GM12878 (cell line): ENCODE measurements around the gene MALT1. TPM values are rescaled to one million over a fixed set of nuclear protein-coding genes. Genes with fewer than 3 reads are reported as not detected.
"Not testable (repeated sequence)": the region's sequence is repeated elsewhere in the genome, so short reads cannot be mapped to it uniquely, and the experiment has no call there.

Source experiments
- ATAC-seq: fragments of 200-7000 bp; cut with Tn5 transposase; 3 replicates; pipeline ENCODE4 v1.9.1; 2020; ENCODE audit warnings: mild to moderate bottlenecking, moderate library complexity
- BruUV-seq: library from RNA; stranded (reverse); fragments of 400-500 nt; replicated peaks from 2 replicates; lab custom pipeline; 2021; lab: Mats Ljungman, UMichigan
- CTCF ChIA-PET: fragments of 300-600 bp; sonication (Branson Sonifier 250); formaldehyde crosslinking; extraction: SDS; loops from one replicate; lab custom pipeline; 2021; ENCODE audit warnings: inconsistent platforms; lab: Yijun Ruan, JAX
- POLR2A ChIA-PET: fragments of 350-600 bp; formaldehyde crosslinking; extraction: SDS; loops from one replicate; lab custom pipeline; 2021; ENCODE audit warnings: inconsistent platforms; lab: Charles Lee
- RAD21 ChIA-PET: fragments of 300-600 bp; sonication (Branson Sonifier 250); formaldehyde crosslinking; loops from one replicate; lab custom pipeline; 2023; ENCODE audit warnings: antibody characterized with exemption; ENCODE audit not compliant: unreplicated experiment; lab: Charles Lee
- SMC1A ChIA-PET: fragments of 300-600 bp; sonication (Branson Sonifier 250); formaldehyde crosslinking; loops from one replicate; lab custom pipeline; 2023; ENCODE audit not compliant: unreplicated experiment, uncharacterized antibody; lab: Charles Lee
- DNase-seq: peaks from one replicate; pipeline ENCODE4 v3.0.0-alpha.2; 2011; ENCODE audit warnings: low read depth, low spot score
- FAIRE-seq: peaks from 3 replicates; lab custom pipeline; 2011; peaks lifted over from hg19 to GRCh38; lab: Jason Lieb, UNC
- H2AFZ ChIP-seq: 2 replicates; pipeline ENCODE4 v1.6.0; 2011; ENCODE audit warnings: low read depth, low read length, control low read depth; ENCODE audit not compliant: control insufficient read depth
- H3K27ac ChIP-seq: 2 replicates; pipeline ENCODE4 v1.5.1; 2011; ENCODE audit warnings: control low read depth; ENCODE audit not compliant: control insufficient read depth, insufficient read depth
- H3K27me3 ChIP-seq, 2 experiments: replicated peaks in 1 of 2; 2 replicates each; pipeline versions ENCODE4 v1.6.0 to v1.6.1; 2011; ENCODE audit warnings: low read length in 1 of 2; ENCODE audit not compliant: control insufficient read depth in 2 of 2, insufficient read depth in 2 of 2
- H3K36me3 ChIP-seq, 2 experiments: 2 replicates each; pipeline ENCODE4 v1.5.1; 2011; ENCODE audit warnings: low read length in 1 of 2; ENCODE audit not compliant: control insufficient read depth in 2 of 2, insufficient read depth in 2 of 2
- H3K4me1 ChIP-seq: 2 replicates; pipeline ENCODE4 v1.6.1; 2011; ENCODE audit warnings: mild to moderate bottlenecking, low read length, moderate library complexity, mixed read lengths; ENCODE audit not compliant: control insufficient read depth, insufficient read depth
- H3K4me2 ChIP-seq: 2 replicates; pipeline ENCODE4 v1.6.0; 2011; ENCODE audit warnings: control low read depth; ENCODE audit not compliant: control insufficient read depth, insufficient read depth
- H3K4me3 ChIP-seq: fragments of 200-600 bp; sonication (generic); 2 replicates; pipeline ENCODE4 v1.5.1; 2016
- H3K79me2 ChIP-seq: 2 replicates; pipeline ENCODE4 v1.6.0; 2011; ENCODE audit warnings: low read length; ENCODE audit not compliant: control insufficient read depth, insufficient read depth
- H3K9ac ChIP-seq: 2 replicates; pipeline ENCODE4 v1.8.0; 2011; ENCODE audit warnings: low read length, control low read depth, mixed read lengths; ENCODE audit not compliant: control insufficient read depth, insufficient read depth
- H3K9me3 ChIP-seq: replicated peaks from 3 replicates; pipeline ENCODE4 v1.5.1; 2011; ENCODE audit warnings: mild to moderate bottlenecking, low read length; ENCODE audit not compliant: control insufficient read depth, insufficient read depth
- H4K20me1 ChIP-seq: 2 replicates; pipeline ENCODE4 v1.6.0; 2011; ENCODE audit not compliant: control insufficient read depth, insufficient read depth
- DPF2 ChIP-seq: fragments of 450-650 bp; IDR thresholded peaks from 2 replicates; pipeline ENCODE4 v1.6.1; 2017; ENCODE audit warnings: mild to moderate bottlenecking
- IKZF1 ChIP-seq: fragments of 450-650 bp; conservative IDR thresholded peaks from 2 replicates; pipeline ENCODE4 v1.6.1; 2017; ENCODE audit warnings: antibody characterized with exemption, mild to moderate bottlenecking
- MEF2B ChIP-seq: fragments of 450-650 bp; IDR thresholded peaks from 2 replicates; pipeline ENCODE4 v1.6.1; 2018; ENCODE audit warnings: mild to moderate bottlenecking, moderate library complexity; ENCODE audit not compliant: partially characterized antibody, poor library complexity, severe bottlenecking
- SMAD1 ChIP-seq: fragments of 450-650 bp; IDR thresholded peaks from 2 replicates; pipeline ENCODE4 v1.6.1; 2018; ENCODE audit warnings: mild to moderate bottlenecking, low read depth; ENCODE audit not compliant: partially characterized antibody
- SREBF1 ChIP-seq: IDR thresholded peaks from 2 replicates; pipeline ENCODE4 v1.6.1; 2012; ENCODE audit warnings: mild to moderate bottlenecking, low read length
- ZNF207 ChIP-seq: fragments of 450-650 bp; IDR thresholded peaks from 2 replicates; pipeline ENCODE4 v1.6.1; 2014; ENCODE audit warnings: antibody characterized with exemption, mild to moderate bottlenecking, borderline replicate concordance
- ZNF24 ChIP-seq: fragments of 450-650 bp; IDR thresholded peaks from 2 replicates; pipeline ENCODE4 v1.6.1; 2017; ENCODE audit warnings: antibody characterized with exemption, mild to moderate bottlenecking
- WGBS: methylation state at CpG from one replicate; pipeline ENCODE4 v1.1.6; 2016; ENCODE audit warnings: low lambda C conversion rate; ENCODE audit not compliant: insufficient replicate concordance, insufficient coverage; ENCODE audit errors: missing lambda C conversion rate; 5-methylcytosine and 5-hydroxymethylcytosine counted together
- in situ Hi-C: fragments of 300-500 bp; cut with MboI; formaldehyde crosslinking; loops from 9 replicates; pipeline ENCODE4 v1.14.3; 2018; ENCODE audit warnings: mixed read lengths
- intact Hi-C: fragments of 100-400 bp; cut with micrococcal nuclease; formaldehyde crosslinking; loops from one replicate; pipeline ENCODE4 v1.14.2; 2022; ENCODE audit not compliant: unreplicated experiment
- polyA plus RNA-seq, 11 experiments: library from polyadenylated mRNA; depleted of rRNA in 4 of 11; unstranded in 6 of 11; stranded (reverse) in 5 of 11; fragments of >200 nt; fragmentation: Nextera tagmentation in 4 of 11; fragmentation: Illumina TruSeq in 1 of 11; extraction: Ambion mirVana in 4 of 11; extraction: Trizol in 1 of 11; gene quantifications; 1 replicate in 1 of 11; 2 replicates in 10 of 11; pipeline versions ENCODE4 v1.2.1 to v1.2.3, GENCODE V29; 2011 to 2016; ENCODE audit warnings: inconsistent platforms in 2 of 11, missing spikeins in 2 of 11, low read depth in 1 of 11
- total RNA-seq, 4 experiments: library from RNA; depleted of rRNA in 3 of 4; stranded (reverse); fragments of >200 nt in 3 of 4; fragmentation: Illumina TruSeq in 1 of 4; extraction: Trizol in 1 of 4; gene quantifications; 2 replicates each; pipeline versions ENCODE4 v1.2.1 to v1.2.3, GENCODE V29; 2013 to 2021
- TF ChIP-seq, protein P1 (sequence below): IDR thresholded peaks from 2 replicates; pipeline ENCODE4 v1.6.1; 2011; ENCODE audit warnings: mild to moderate bottlenecking, low read depth, low read length, moderate library complexity; ENCODE audit not compliant: insufficient replicate concordance
- TF ChIP-seq, protein P2 (sequence below): fragments of 150-350 bp; IDR thresholded peaks from 2 replicates; pipeline ENCODE4 v1.6.1; 2014; ENCODE audit warnings: mild to moderate bottlenecking, low read depth, low read length

MALT1 gene
- total and polyA plus RNA-seq, 10 of the 15 experiments (the other 5 are each of a cell fraction or from before 2014, with no cell fraction given): 17.6 to 126 (median 45.4) TPM

DNA sequence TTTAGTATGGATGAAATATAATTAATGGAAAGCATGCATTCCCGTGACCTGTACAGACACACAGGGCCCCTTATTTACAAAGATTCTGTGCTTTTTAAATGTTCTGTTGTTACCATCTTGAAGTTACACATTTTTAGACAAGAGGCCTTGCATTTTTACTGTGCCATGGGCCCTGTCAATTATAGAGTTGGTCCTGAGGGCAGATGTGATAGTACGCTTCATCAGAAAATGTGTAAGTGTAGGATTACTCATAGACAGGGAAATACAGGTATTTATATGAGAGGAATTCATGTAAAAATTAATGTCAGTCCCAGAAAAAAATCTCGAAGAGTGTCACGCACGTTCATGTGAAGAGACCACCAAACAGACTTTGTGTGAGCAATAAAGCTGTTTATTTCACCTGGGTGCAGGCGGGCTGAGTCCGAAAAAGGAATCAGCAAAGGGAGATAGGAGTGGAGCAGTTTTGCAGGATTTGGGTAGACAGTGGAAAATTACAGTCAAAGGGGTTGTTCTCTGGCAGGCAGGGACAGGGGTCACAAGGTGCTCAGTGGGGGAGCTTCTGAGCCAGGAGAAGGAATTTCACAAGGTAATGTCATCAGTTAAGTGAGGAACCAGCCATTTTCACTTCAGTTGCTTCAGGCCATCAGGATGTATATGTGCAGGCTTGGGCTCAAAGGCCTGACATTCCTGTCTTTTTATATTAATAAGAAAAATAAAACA lies 30.2 kb upstream of the MALT1 start:
- H3K79me2 ChIP-seq: no peaks in the 10 kb centered on the region
- H4K20me1 ChIP-seq: no peaks in the 10 kb centered on the region
- no peak for TF ChIP-seq SMAD1
- no peak for TF ChIP-seq SREBF1
- TF ChIP-seq IKZF1: no peak
- no peak for TF ChIP-seq DPF2
- TF ChIP-seq, protein P1, sequence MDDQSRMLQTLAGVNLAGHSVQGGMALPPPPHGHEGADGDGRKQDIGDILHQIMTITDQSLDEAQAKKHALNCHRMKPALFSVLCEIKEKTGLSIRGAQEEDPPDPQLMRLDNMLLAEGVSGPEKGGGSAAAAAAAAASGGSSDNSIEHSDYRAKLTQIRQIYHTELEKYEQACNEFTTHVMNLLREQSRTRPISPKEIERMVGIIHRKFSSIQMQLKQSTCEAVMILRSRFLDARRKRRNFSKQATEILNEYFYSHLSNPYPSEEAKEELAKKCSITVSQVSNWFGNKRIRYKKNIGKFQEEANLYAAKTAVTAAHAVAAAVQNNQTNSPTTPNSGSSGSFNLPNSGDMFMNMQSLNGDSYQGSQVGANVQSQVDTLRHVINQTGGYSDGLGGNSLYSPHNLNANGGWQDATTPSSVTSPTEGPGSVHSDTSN: no peak
- TF ChIP-seq ZNF24: no peak
- TF ChIP-seq, protein P2, sequence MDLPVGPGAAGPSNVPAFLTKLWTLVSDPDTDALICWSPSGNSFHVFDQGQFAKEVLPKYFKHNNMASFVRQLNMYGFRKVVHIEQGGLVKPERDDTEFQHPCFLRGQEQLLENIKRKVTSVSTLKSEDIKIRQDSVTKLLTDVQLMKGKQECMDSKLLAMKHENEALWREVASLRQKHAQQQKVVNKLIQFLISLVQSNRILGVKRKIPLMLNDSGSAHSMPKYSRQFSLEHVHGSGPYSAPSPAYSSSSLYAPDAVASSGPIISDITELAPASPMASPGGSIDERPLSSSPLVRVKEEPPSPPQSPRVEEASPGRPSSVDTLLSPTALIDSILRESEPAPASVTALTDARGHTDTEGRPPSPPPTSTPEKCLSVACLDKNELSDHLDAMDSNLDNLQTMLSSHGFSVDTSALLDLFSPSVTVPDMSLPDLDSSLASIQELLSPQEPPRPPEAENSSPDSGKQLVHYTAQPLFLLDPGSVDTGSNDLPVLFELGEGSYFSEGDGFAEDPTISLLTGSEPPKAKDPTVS: no peak
- TF ChIP-seq MEF2B: no peak
- no peak for TF ChIP-seq ZNF207
- in situ Hi-C loops (no loop called here), intact Hi-C loops (no loop called here)
- H3K9me3 ChIP-seq: peaks cover 11% of the 10 kb centered on the region
- FAIRE-seq: no peak
- H3K4me1 ChIP-seq: peaks cover 32% of the 10 kb centered on the region
- H3K4me2 ChIP-seq: no peak overlapping the region
- no peaks in the 10 kb centered on the region for H3K36me3 ChIP-seq
- WGBS: 89% methylated on average over 7 of the region's 7 CpGs
- ChIA-PET RAD21 (interaction anchor here (1.6 kb wide), 1 partner anchor 25 kb away, joined by 5 read pairs; no protein-coding TSS in a partner anchor), CTCF (interaction anchor here (1.3 kb wide), 1 partner anchor 123 kb away, joined by 4 read pairs; no protein-coding TSS in a partner anchor), SMC1A (interaction anchor here (1.3 to 2.4 kb wide), 7 partner anchors 10 to 84 kb away, joined by 3 to 14 read pairs (median 6); no protein-coding TSS in a partner anchor), POLR2A (interaction anchor here (0.7 to 1.1 kb wide), 2 partner anchors 14 to 19 kb away, joined by 3 to 4 read pairs; no protein-coding TSS in a partner anchor)
- H2AFZ ChIP-seq: no peak overlapping the region
- no peak overlapping the region for H3K27ac ChIP-seq
- ATAC-seq: no peak
- H3K27me3 ChIP-seq: no peaks in the 10 kb centered on the region
- no TSS peak for BruUV-seq
- H3K4me3 ChIP-seq: no peak overlapping the region
- DNase-seq: no peak
- no peak overlapping the region for H3K9ac ChIP-seq

DNA sequence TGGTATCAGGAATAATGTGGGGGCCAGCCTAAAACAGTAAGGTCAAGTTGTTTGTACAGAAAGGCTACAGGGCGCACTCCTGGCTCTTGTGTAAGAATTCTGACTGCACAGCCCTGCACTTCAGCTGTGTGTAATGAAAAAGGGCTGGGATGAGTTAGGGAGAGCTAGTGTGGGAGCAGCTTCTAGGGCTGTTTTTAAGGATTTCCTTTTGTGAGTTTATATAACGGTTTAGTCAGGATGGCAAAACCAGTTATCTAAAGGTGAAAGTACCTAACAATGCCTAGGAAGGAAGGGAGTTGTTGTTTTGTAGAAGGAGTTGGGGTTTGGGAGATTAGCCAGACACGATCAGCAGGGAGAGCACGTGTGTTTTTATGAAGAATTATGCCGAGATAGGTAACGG lies 27.7 kb upstream of the MALT1 start:
- H3K4me2 ChIP-seq, POLR2A ChIA-PET, in situ Hi-C loops, H3K9ac ChIP-seq, DNase-seq, H3K36me3 ChIP-seq, intact Hi-C loops, H4K20me1 ChIP-seq, H2AFZ ChIP-seq, ATAC-seq, BruUV-seq, RAD21 ChIA-PET, H3K79me2 ChIP-seq, FAIRE-seq, H3K27me3 ChIP-seq, H3K27ac ChIP-seq, H3K4me3 ChIP-seq: not testable (repeated sequence)
- 93% methylated on average over 6 of the region's 6 CpGs for WGBS
- ChIA-PET SMC1A (interaction anchor here (1.2 kb wide), 1 partner anchor 8 kb away, joined by 4 read pairs; no protein-coding TSS in a partner anchor), CTCF (interaction anchor here (0.6 to 1.1 kb wide), 2 partner anchors 27 to 120 kb away, joined by 3 to 4 read pairs; no protein-coding TSS in a partner anchor)
- Histone ChIP-seq H3K4me1 (peaks cover 20% of the 10 kb centered on the region), H3K9me3 (peaks cover 21% of the 10 kb centered on the region)
